ENCODE data around the gene MAPKAPK5. TPM values are rescaled to one million over a fixed set of nuclear protein-coding genes. Genes with fewer than 3 reads are reported as not detected.
"Not testable (repeated sequence)": the region's sequence is repeated elsewhere in the genome, so short reads cannot be mapped to it uniquely, and the experiment has no call there.

MAPKAPK5 gene
- total RNA-seq, 1 donor from 2014 or later: 70.9 TPM

- Mint-ChIP-seq H3K27me3 (ENCODE audit: low read depth) (no peaks in the 10 kb centered on the region), H3K4me1 (no peaks in the 10 kb centered on the region), H3K9me3 (no peaks in the 10 kb centered on the region), H3K36me3 (no peaks in the 10 kb centered on the region), H3K4me3 (no peak overlapping the region), H3K27ac (no peak overlapping the region)
- no peak for TF ChIP-seq CTCF (IDR thresholded peaks at IDR 0.05; ENCODE audit: unreplicated experiment)
- DNase-seq (ENCODE audit: low spot score in 2 of 2, unreplicated experiment in 2 of 2): no peak
Measured at GRCh38 chr12:111927346-111927745, 85.3 kb downstream of the MAPKAPK5 start.

GRCh38 chr12:111932241-111932640 is 90.2 kb downstream of the MAPKAPK5 start:
- no peaks in the 10 kb centered on the region for H3K27me3 Mint-ChIP-seq (ENCODE audit: low read depth)
- H3K4me3 Mint-ChIP-seq: no peak overlapping the region
- no peak for TF ChIP-seq CTCF (IDR thresholded peaks at IDR 0.05; ENCODE audit: unreplicated experiment)
- H3K4me1 Mint-ChIP-seq: no peaks in the 10 kb centered on the region
- H3K27ac Mint-ChIP-seq: no peak overlapping the region
- no peaks in the 10 kb centered on the region for H3K36me3 Mint-ChIP-seq
- no peak for DNase-seq (ENCODE audit: low spot score in 2 of 2, unreplicated experiment in 2 of 2)
- H3K9me3 Mint-ChIP-seq: no peaks in the 10 kb centered on the region

- Mint-ChIP-seq H3K36me3 (no peaks in the 10 kb centered on the region), H3K27ac (no peak overlapping the region), H3K4me3 (no peak overlapping the region), H3K9me3 (no peaks in the 10 kb centered on the region), H3K4me1 (no peaks in the 10 kb centered on the region), H3K27me3 (ENCODE audit: low read depth) (no peaks in the 10 kb centered on the region)
- no peak for TF ChIP-seq CTCF (IDR thresholded peaks at IDR 0.05; ENCODE audit: unreplicated experiment)
- DNase-seq (ENCODE audit: low spot score in 2 of 2, unreplicated experiment in 2 of 2): no peak
Measured at GRCh38 chr12:111936869-111937268, 94.8 kb downstream of the MAPKAPK5 start.

GRCh38 chr12:111937429-111937828 is 95.4 kb downstream of the MAPKAPK5 start:
- no peak for DNase-seq (ENCODE audit: low spot score in 2 of 2, unreplicated experiment in 2 of 2)
- no peaks in the 10 kb centered on the region for H3K4me1 Mint-ChIP-seq
- no peaks in the 10 kb centered on the region for H3K9me3 Mint-ChIP-seq
- H3K36me3 Mint-ChIP-seq: no peaks in the 10 kb centered on the region
- no peak for TF ChIP-seq CTCF (IDR thresholded peaks at IDR 0.05; ENCODE audit: unreplicated experiment)
- H3K27me3 Mint-ChIP-seq (ENCODE audit: low read depth): no peaks in the 10 kb centered on the region
- no peak overlapping the region for H3K4me3 Mint-ChIP-seq
- H3K27ac Mint-ChIP-seq: no peak overlapping the region

GRCh38 chr12:111942557-111942956 is 100.5 kb downstream of the MAPKAPK5 start:
- H3K9me3 Mint-ChIP-seq: no peaks in the 10 kb centered on the region
- no peaks in the 10 kb centered on the region for H3K27me3 Mint-ChIP-seq (ENCODE audit: low read depth)
- no peaks in the 10 kb centered on the region for H3K36me3 Mint-ChIP-seq
- no peak overlapping the region for H3K4me3 Mint-ChIP-seq
- TF ChIP-seq CTCF (IDR thresholded peaks at IDR 0.05; ENCODE audit: unreplicated experiment): no peak
- H3K4me1 Mint-ChIP-seq: peaks cover 2% of the 10 kb centered on the region
- H3K27ac Mint-ChIP-seq: no peak overlapping the region
- DNase-seq (ENCODE audit: low spot score in 2 of 2, unreplicated experiment in 2 of 2): no peak

GRCh38 chr12:111943929-111944328 is 101.9 kb downstream of the MAPKAPK5 start:
- DNase-seq (ENCODE audit: low spot score in 2 of 2, unreplicated experiment in 2 of 2): no peak
- no peaks in the 10 kb centered on the region for H3K36me3 Mint-ChIP-seq
- no peak for TF ChIP-seq CTCF (IDR thresholded peaks at IDR 0.05; ENCODE audit: unreplicated experiment)
- peaks cover 2% of the 10 kb centered on the region for H3K4me1 Mint-ChIP-seq
- H3K9me3 Mint-ChIP-seq: no peaks in the 10 kb centered on the region
- H3K27ac Mint-ChIP-seq: no peak overlapping the region
- H3K4me3 Mint-ChIP-seq: no peak overlapping the region
- no peaks in the 10 kb centered on the region for H3K27me3 Mint-ChIP-seq (ENCODE audit: low read depth)

- H3K4me1 Mint-ChIP-seq; H3K27ac Mint-ChIP-seq; H3K4me3 Mint-ChIP-seq; DNase-seq (ENCODE audit: low spot score in 2 of 2, unreplicated experiment in 2 of 2); H3K27me3 Mint-ChIP-seq (ENCODE audit: low read depth): not testable (repeated sequence)
- peaks cover 26% of the 10 kb centered on the region for H3K36me3 Mint-ChIP-seq
- H3K9me3 Mint-ChIP-seq: peaks cover 40% of the 10 kb centered on the region
Measured at GRCh38 chr12:111950961-111951676, 109.1 kb downstream of the MAPKAPK5 start.

All from mesothelial cell of epicardium (in vitro differentiated cells).